Sigmoid colon (tissue), 7 donors: Measurements from ENCODE around the gene TPK1. TPM values are rescaled to one million over a fixed set of nuclear protein-coding genes. Genes with fewer than 3 reads are reported as not detected.
"Not testable (repeated sequence)": the region's sequence is repeated elsewhere in the genome, so short reads cannot be mapped to it uniquely, and the experiment has no call there.

ENCODE experiments used
- DNase-seq: peaks from one replicate; pipeline ENCODE4 v3.0.0-alpha.2; 2019
- H3K27ac ChIP-seq, 4 donors: fragments of 200-600 bp; sonication (generic); one replicate each; pipeline ENCODE4 v1.5.1; 2016 to 2019; ENCODE audit warnings: mild to moderate bottlenecking in 1 of 4
- H3K27me3 ChIP-seq, 3 donors: fragments of 200-600 bp; sonication (generic); one replicate each; pipeline ENCODE4 v1.5.1; 2019; ENCODE audit warnings: mild to moderate bottlenecking in 1 of 3
- H3K36me3 ChIP-seq, 4 donors: fragments of 200-600 bp; sonication (generic); one replicate each; pipeline ENCODE4 v1.5.1; 2016 to 2019
- H3K4me1 ChIP-seq, 4 donors: fragments of 200-600 bp; sonication (generic); one replicate each; pipeline ENCODE4 v1.5.1; 2017 to 2019
- H3K4me3 ChIP-seq, 4 donors: fragments of 200-600 bp; sonication (generic); one replicate each; pipeline ENCODE4 v1.5.1; 2017 to 2019; ENCODE audit warnings: mild to moderate bottlenecking in 2 of 4, moderate library complexity in 1 of 4
- H3K9me3 ChIP-seq, 4 donors: fragments of 200-600 bp in 3 of 4; sonication (generic) in 3 of 4; one replicate each; pipeline versions ENCODE4 v1.5.1 to v1.6.1; 2013 to 2019
- EP300 ChIP-seq, 4 donors: sonication (generic); formaldehyde crosslinking; IDR thresholded peaks; one replicate each; pipeline ENCODE4 v1.6.1; 2017; ENCODE audit warnings: antibody characterized with exemption in 4 of 4
- POLR2A ChIP-seq, 2 donors: fragments of 450-650 bp; IDR thresholded peaks; one replicate each; pipeline ENCODE4 v1.6.1; 2016; ENCODE audit warnings: antibody characterized with exemption in 2 of 2, mild to moderate bottlenecking in 2 of 2, moderate library complexity in 2 of 2
- POLR2AphosphoS5 ChIP-seq, 4 donors: sonication (generic); formaldehyde crosslinking; IDR thresholded peaks; one replicate each; pipeline ENCODE4 v1.6.1; 2017; ENCODE audit warnings: antibody characterized with exemption in 4 of 4
- WGBS, 2 donors: extraction: QIAGEN DNeasy Blood & Tissue Kit; methylation state at CpG; one replicate each; pipeline ENCODE4 v1.1.7; 2013; 5-methylcytosine and 5-hydroxymethylcytosine counted together
- intact Hi-C: fragments of 100-400 bp; cut with DNase I; formaldehyde crosslinking; loops from one replicate; pipeline ENCODE4 v1.15.1; 2023
- polyA plus RNA-seq, 3 donors: library from polyadenylated mRNA; stranded (reverse); fragments of 200-250 nt; gene quantifications; one replicate each; pipeline ENCODE4 v1.2.3, GENCODE V29; 2013
- total RNA-seq, 4 donors: library from RNA; depleted of rRNA; stranded (reverse); fragments of >200 nt; gene quantifications; one replicate each; pipeline ENCODE4 v1.1.0, GENCODE V29; 2016
- TF ChIP-seq, protein P1 (sequence below), 4 experiments: fragments of 450-650 bp in 3 of 4; fragments of 200-600 bp in 1 of 4; IDR thresholded peaks; one replicate each; pipeline ENCODE4 v1.5.1; 2016 to 2019; ENCODE audit warnings: antibody characterized with exemption in 4 of 4, mild to moderate bottlenecking in 3 of 4, moderate library complexity in 2 of 4
- donor health status: healthy with polysubstance abuse.
- donor health status: Bipolar disorder and iron deficiency.
- donor health status: healthy.

TPK1 gene
- total and polyA plus RNA-seq, 7 donors = 4.1 to 14.3 (median 7.2) TPM

DNA sequence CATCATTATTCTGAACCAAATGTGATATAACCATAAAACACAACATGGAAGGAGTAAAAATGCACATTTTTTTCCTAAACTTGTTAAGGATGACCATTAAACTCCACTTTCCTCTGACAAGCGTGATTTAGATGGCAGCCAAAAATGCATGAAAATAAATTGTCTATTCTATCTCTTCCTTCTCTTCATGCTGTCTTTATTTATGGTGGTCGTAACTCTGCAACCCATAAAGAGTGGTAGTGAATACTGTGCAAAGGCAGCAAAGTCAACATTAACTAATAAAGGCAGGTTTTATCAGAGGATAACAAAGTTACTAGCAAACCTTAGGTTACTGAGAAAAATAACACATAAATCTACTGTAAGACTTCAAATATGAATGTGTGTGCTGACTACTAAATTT is 106.6 kb downstream of the TPK1 start:
- 74 to 77% methylated on average over 2 of the region's 2 CpGs for WGBS, 2 donors
- Histone ChIP-seq H3K9me3 (no peaks in the 10 kb centered on the region), H3K4me1 (no peaks in the 10 kb centered on the region), H3K27me3 (no peaks in the 10 kb centered on the region), H3K27ac (no peak overlapping the region), H3K4me3 (no peak overlapping the region), H3K36me3 (no peaks in the 10 kb centered on the region)
- intact Hi-C loops = no loop called here
- DNase-seq = no peak
- TF ChIP-seq POLR2A (IDR thresholded peaks at IDR 0.05) = no peak
- no peak for TF ChIP-seq POLR2AphosphoS5 (IDR thresholded peaks at IDR 0.05)
- no peak for TF ChIP-seq EP300 (IDR thresholded peaks at IDR 0.05)
- TF ChIP-seq, protein P1, sequence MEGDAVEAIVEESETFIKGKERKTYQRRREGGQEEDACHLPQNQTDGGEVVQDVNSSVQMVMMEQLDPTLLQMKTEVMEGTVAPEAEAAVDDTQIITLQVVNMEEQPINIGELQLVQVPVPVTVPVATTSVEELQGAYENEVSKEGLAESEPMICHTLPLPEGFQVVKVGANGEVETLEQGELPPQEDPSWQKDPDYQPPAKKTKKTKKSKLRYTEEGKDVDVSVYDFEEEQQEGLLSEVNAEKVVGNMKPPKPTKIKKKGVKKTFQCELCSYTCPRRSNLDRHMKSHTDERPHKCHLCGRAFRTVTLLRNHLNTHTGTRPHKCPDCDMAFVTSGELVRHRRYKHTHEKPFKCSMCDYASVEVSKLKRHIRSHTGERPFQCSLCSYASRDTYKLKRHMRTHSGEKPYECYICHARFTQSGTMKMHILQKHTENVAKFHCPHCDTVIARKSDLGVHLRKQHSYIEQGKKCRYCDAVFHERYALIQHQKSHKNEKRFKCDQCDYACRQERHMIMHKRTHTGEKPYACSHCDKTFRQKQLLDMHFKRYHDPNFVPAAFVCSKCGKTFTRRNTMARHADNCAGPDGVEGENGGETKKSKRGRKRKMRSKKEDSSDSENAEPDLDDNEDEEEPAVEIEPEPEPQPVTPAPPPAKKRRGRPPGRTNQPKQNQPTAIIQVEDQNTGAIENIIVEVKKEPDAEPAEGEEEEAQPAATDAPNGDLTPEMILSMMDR (IDR thresholded peaks at IDR 0.05) = no peak

- intact Hi-C loops = no loop called here
- no peaks in the 10 kb centered on the region for H3K4me1 ChIP-seq
- TF ChIP-seq, protein P1 (IDR thresholded peaks at IDR 0.05) = no peak
- TF ChIP-seq POLR2A (IDR thresholded peaks at IDR 0.05) (no peak), EP300 (IDR thresholded peaks at IDR 0.05) (no peak), POLR2AphosphoS5 (IDR thresholded peaks at IDR 0.05) (no peak)
- no peaks in the 10 kb centered on the region for H3K9me3 ChIP-seq
- H3K27ac ChIP-seq = no peak overlapping the region
- H3K4me3 ChIP-seq = no peak overlapping the region
- WGBS, 2 donors = 77 to 80% methylated on average over 4 of the region's 4 CpGs
- no peaks in the 10 kb centered on the region for H3K27me3 ChIP-seq
- DNase-seq = no peak
- no peaks in the 10 kb centered on the region for H3K36me3 ChIP-seq
Measured at GRCh38 chr7:144728551-144728950, 107.3 kb downstream of the TPK1 start.

DNA sequence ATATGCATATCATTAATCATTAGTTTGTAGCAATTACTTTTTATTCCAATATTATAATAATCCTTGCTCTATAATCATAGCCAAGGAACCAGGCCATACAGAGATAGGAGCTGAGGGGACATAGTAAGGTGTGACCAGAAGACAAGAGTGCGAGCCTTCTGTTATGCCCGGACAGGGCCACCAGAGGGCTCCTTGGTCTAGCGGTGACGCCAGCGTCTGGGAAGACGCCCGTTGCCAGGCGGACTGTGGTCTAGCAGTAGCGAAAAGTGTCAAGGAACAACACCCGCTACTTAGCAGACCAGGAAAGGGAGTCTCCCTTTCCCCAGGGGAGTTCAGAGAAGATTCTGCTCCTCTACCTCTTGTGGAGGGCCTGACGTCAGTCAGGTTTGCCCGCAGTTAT is 109.0 kb downstream of the TPK1 start:
- H3K9me3 ChIP-seq, H3K36me3 ChIP-seq, H3K27ac ChIP-seq, DNase-seq, H3K4me3 ChIP-seq, intact Hi-C loops, H3K4me1 ChIP-seq, H3K27me3 ChIP-seq: not testable (repeated sequence)
- WGBS, 2 donors = 93 to 96% methylated on average over 12 of the region's 12 CpGs

DNA sequence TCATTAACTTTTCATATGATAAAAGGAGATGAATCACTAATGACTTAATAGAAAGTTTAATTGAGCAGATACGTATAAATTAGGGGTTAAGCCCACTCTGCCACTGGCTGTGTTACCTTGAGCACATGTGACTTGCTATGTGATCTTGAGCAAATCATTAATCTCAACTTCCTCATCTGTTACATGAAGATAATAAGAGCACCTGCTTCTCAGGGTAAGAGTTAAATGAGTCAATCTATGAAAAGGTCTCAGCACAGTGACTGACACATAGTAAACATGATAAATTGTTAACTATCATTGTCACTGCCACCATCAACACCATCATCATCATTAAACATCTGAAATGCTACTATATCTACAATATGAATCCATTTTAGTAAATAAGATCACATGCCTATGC is 110.8 kb downstream of the TPK1 start:
- intact Hi-C loops = no loop called here
- H3K27me3 ChIP-seq = no peaks in the 10 kb centered on the region
- no peaks in the 10 kb centered on the region for H3K9me3 ChIP-seq
- WGBS, 2 donors = 17 to 70% methylated on average over 1 of the region's 1 CpG
- TF ChIP-seq EP300 (IDR thresholded peaks at IDR 0.05) (no peak), POLR2AphosphoS5 (IDR thresholded peaks at IDR 0.05) (no peak), POLR2A (IDR thresholded peaks at IDR 0.05) (no peak)
- TF ChIP-seq, protein P1 (IDR thresholded peaks at IDR 0.05) = no peak
- no peak for DNase-seq
- peaks cover 0 to 3% (median 0%) of the 10 kb centered on the region in 4 donors for H3K4me1 ChIP-seq
- no peaks in the 10 kb centered on the region for H3K36me3 ChIP-seq
- H3K27ac ChIP-seq = no peak overlapping the region
- no peak overlapping the region for H3K4me3 ChIP-seq

DNA sequence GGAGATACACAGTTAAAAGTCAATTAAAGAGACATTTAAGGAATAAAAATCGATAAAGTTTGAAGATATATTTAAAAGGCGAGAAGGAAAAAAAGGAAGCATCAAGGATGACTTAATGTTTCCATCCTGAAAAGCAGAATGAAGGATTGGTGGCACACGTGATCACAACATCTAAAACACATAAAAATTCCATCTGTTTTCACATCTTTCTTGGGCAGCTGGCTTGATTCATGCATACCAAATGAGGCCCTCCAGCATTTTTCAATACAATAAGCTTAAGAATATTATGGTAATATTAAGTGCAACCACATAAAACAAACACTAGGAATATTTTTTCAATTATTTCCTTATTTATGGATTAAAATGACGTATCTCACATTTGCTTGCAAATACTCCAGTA is 112.6 kb downstream of the TPK1 start:
- no peaks in the 10 kb centered on the region for H3K27me3 ChIP-seq
- H3K4me1 ChIP-seq = peaks cover 0 to 7% (median under 1%) of the 10 kb centered on the region in 4 donors
- no peak overlapping the region for H3K27ac ChIP-seq
- no peak for TF ChIP-seq EP300 (IDR thresholded peaks at IDR 0.05)
- no peak for TF ChIP-seq POLR2A (IDR thresholded peaks at IDR 0.05)
- TF ChIP-seq, protein P1 (IDR thresholded peaks at IDR 0.05) = no peak
- no peak for TF ChIP-seq POLR2AphosphoS5 (IDR thresholded peaks at IDR 0.05)
- no peaks in the 10 kb centered on the region for H3K36me3 ChIP-seq
- 80 to 86% methylated on average over 4 of the region's 4 CpGs for WGBS, 2 donors
- DNase-seq = no peak
- no peaks in the 10 kb centered on the region for H3K9me3 ChIP-seq
- intact Hi-C loops = no loop called here
- H3K4me3 ChIP-seq = no peak overlapping the region
